Lower leg skin (tissue), 3 donors: ENCODE data around the gene PARVG.

Experiments used
- CTCF ChIP-seq, 3 donors: fragments of 450-650 bp; IDR thresholded peaks; one replicate each; pipeline ENCODE4 v1.5.1; 2016; ENCODE audit warnings: antibody characterized with exemption in 3 of 3, mild to moderate bottlenecking in 3 of 3, moderate library complexity in 2 of 3
- POLR2A ChIP-seq, 2 donors: fragments of 450-650 bp; IDR thresholded peaks; one replicate each; pipeline ENCODE4 v1.6.1; 2016 to 2017; ENCODE audit warnings: antibody characterized with exemption in 2 of 2, mild to moderate bottlenecking in 1 of 2, moderate library complexity in 1 of 2

GRCh38 chr22:44249376-44250147, 68.8 kb downstream of the PARVG start:
- TF ChIP-seq POLR2A (IDR thresholded peaks at IDR 0.05) (no peak), CTCF (IDR thresholded peaks at IDR 0.05) (no peak)
